HepG2 (cell line): ENCODE measurements around the gene NT5C3B. TPM values are rescaled to one million over a fixed set of nuclear protein-coding genes. Genes with fewer than 3 reads are reported as not detected.

ENCODE experiments used
- HNRNPUL1 ChIP-seq: fragments of 200-400 bp; formaldehyde crosslinking; IDR thresholded peaks from 2 replicates; pipeline ENCODE4 v1.6.1; 2017; ENCODE audit warnings: low read depth, mild to moderate bottlenecking, low read length, moderate library complexity
- MAF1 ChIP-seq: sonication (generic); formaldehyde crosslinking; IDR thresholded peaks from 2 replicates; pipeline ENCODE4 v1.5.0; 2020; ENCODE audit warnings: missing genetic modification reagents, borderline replicate concordance
- PCBP2 ChIP-seq: fragments of 200-400 bp; formaldehyde crosslinking; optimal IDR thresholded peaks from 2 replicates; pipeline ENCODE3; 2018; ENCODE audit warnings: low read length, low read depth; ENCODE audit not compliant: poor library complexity, severe bottlenecking
- THAP11 ChIP-seq: IDR thresholded peaks from 2 replicates; pipeline ENCODE4 v1.6.1; 2016; ENCODE audit warnings: missing biosample characterization, missing genetic modification reagents
- ZNF460 ChIP-seq: sonication (generic); formaldehyde crosslinking; IDR thresholded peaks from 2 replicates; pipeline ENCODE4 v1.5.1; 2020; ENCODE audit warnings: missing genetic modification reagents, mild to moderate bottlenecking, borderline replicate concordance
- ZNF788 ChIP-seq: sonication (generic); formaldehyde crosslinking; IDR thresholded peaks from 2 replicates; pipeline ENCODE4 v1.5.0; 2020; ENCODE audit warnings: mild to moderate bottlenecking, missing genetic modification reagents, borderline replicate concordance
- polyA plus RNA-seq, 8 experiments: library from polyadenylated mRNA; depleted of rRNA in 3 of 8; stranded (reverse) in 7 of 8; unstranded in 1 of 8; fragments of >200 nt; fragmentation: Illumina TruSeq in 4 of 8; extraction: Trizol in 4 of 8; gene quantifications; 2 replicates each; pipeline versions ENCODE4 v1.2.1 to v1.2.3, GENCODE V29; 2011 to 2016; ENCODE audit warnings: low read depth in 4 of 8, missing spikeins in 1 of 8, mixed read lengths in 1 of 8; ENCODE audit not compliant: insufficient read depth in 1 of 8
- total RNA-seq, 5 experiments: library from RNA; depleted of rRNA; stranded (reverse); fragments of >200 nt; fragmentation: Illumina TruSeq; extraction: Trizol; gene quantifications; 2 replicates each; pipeline ENCODE4 v1.2.3, GENCODE V29; 2016; ENCODE audit warnings: low read depth in 1 of 5
- TF ChIP-seq, protein P1 (sequence below), 2 experiments: sonication (generic) in 1 of 2; formaldehyde crosslinking in 1 of 2; IDR thresholded peaks; 2 replicates each; pipeline versions ENCODE4 v1.6.1 to v1.9.0; 2014 to 2022; ENCODE audit warnings: antibody characterized with exemption in 1 of 2, borderline replicate concordance in 1 of 2, inconsistent platforms in 1 of 2, low read depth in 1 of 2, missing genetic modification reagents in 1 of 2
- TF ChIP-seq, protein P2 (sequence below): sonication (generic); formaldehyde crosslinking; IDR thresholded peaks from 2 replicates; pipeline ENCODE4 v1.4.0; 2020; ENCODE audit warnings: mild to moderate bottlenecking, missing genetic modification reagents
- TF ChIP-seq, protein P3 (sequence below): sonication (generic); formaldehyde crosslinking; IDR thresholded peaks from 2 replicates; pipeline ENCODE4 v1.9.0; 2021; ENCODE audit warnings: mild to moderate bottlenecking, missing genetic modification reagents

Gene NT5C3B
- total and polyA plus RNA-seq, 2 of the 13 experiments (the other 11 are each of a cell fraction or from before 2014, with no cell fraction given): 104 to 126 TPM

DNA sequence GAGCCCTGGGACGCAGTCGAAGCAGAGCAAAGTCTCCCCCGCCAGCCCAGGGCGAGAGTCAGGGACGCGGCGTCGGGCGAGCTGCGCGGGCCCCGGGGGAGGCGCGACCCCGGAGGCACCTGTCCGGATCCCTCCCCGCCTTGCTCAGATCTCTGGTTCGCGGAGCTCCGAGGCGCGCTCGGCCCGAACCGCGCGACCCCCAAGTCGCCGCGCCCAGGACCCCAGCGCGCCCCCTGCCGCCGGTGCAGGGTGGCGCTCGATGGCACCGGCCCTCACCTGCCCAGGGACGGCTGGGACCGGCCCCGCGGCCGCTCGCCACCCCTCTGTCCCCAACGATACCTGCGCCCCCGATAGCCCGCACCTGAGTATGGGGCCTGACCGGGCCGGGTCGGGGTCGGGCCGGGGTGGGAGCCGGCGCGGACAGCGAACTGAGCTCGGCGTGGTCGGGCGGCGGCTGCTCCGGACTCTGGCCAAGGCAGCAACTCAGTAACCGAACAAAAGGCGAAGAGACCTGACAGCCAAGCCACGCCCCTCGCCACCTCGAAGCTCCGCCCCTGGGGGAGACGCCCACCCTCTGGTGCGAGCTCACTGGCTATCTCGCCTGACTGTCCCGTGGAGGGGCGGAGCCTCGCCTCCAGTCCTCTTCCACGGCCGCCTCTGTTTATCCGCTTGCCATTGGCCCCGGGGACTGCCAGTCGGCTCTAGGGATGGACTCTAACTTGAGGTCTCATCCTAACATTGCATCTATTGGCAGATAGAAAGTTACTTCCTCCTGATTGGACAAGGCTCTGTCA lies 49.6 kb downstream of the NT5C3B start, which contains the start of gene JUP (continued):
- TF ChIP-seq, protein P1, sequence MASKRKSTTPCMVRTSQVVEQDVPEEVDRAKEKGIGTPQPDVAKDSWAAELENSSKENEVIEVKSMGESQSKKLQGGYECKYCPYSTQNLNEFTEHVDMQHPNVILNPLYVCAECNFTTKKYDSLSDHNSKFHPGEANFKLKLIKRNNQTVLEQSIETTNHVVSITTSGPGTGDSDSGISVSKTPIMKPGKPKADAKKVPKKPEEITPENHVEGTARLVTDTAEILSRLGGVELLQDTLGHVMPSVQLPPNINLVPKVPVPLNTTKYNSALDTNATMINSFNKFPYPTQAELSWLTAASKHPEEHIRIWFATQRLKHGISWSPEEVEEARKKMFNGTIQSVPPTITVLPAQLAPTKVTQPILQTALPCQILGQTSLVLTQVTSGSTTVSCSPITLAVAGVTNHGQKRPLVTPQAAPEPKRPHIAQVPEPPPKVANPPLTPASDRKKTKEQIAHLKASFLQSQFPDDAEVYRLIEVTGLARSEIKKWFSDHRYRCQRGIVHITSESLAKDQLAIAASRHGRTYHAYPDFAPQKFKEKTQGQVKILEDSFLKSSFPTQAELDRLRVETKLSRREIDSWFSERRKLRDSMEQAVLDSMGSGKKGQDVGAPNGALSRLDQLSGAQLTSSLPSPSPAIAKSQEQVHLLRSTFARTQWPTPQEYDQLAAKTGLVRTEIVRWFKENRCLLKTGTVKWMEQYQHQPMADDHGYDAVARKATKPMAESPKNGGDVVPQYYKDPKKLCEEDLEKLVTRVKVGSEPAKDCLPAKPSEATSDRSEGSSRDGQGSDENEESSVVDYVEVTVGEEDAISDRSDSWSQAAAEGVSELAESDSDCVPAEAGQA (IDR thresholded peaks at IDR 0.05; ENCODE audit: low read depth): no peak; the same call in 1 of the 2 replicates
- TF ChIP-seq, protein P1 (CRISPR knock-in tag; IDR thresholded peaks at IDR 0.05; ENCODE audit: borderline replicate concordance): peak; percentile 85; the same call in 1 of the 2 replicates
- TF ChIP-seq ZNF788: no peak; the same call in 1 of the 2 replicates
- TF ChIP-seq, protein P2, sequence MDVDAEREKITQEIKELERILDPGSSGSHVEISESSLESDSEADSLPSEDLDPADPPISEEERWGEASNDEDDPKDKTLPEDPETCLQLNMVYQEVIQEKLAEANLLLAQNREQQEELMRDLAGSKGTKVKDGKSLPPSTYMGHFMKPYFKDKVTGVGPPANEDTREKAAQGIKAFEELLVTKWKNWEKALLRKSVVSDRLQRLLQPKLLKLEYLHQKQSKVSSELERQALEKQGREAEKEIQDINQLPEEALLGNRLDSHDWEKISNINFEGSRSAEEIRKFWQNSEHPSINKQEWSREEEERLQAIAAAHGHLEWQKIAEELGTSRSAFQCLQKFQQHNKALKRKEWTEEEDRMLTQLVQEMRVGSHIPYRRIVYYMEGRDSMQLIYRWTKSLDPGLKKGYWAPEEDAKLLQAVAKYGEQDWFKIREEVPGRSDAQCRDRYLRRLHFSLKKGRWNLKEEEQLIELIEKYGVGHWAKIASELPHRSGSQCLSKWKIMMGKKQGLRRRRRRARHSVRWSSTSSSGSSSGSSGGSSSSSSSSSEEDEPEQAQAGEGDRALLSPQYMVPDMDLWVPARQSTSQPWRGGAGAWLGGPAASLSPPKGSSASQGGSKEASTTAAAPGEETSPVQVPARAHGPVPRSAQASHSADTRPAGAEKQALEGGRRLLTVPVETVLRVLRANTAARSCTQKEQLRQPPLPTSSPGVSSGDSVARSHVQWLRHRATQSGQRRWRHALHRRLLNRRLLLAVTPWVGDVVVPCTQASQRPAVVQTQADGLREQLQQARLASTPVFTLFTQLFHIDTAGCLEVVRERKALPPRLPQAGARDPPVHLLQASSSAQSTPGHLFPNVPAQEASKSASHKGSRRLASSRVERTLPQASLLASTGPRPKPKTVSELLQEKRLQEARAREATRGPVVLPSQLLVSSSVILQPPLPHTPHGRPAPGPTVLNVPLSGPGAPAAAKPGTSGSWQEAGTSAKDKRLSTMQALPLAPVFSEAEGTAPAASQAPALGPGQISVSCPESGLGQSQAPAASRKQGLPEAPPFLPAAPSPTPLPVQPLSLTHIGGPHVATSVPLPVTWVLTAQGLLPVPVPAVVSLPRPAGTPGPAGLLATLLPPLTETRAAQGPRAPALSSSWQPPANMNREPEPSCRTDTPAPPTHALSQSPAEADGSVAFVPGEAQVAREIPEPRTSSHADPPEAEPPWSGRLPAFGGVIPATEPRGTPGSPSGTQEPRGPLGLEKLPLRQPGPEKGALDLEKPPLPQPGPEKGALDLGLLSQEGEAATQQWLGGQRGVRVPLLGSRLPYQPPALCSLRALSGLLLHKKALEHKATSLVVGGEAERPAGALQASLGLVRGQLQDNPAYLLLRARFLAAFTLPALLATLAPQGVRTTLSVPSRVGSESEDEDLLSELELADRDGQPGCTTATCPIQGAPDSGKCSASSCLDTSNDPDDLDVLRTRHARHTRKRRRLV: no peak
- TF ChIP-seq, protein P3, sequence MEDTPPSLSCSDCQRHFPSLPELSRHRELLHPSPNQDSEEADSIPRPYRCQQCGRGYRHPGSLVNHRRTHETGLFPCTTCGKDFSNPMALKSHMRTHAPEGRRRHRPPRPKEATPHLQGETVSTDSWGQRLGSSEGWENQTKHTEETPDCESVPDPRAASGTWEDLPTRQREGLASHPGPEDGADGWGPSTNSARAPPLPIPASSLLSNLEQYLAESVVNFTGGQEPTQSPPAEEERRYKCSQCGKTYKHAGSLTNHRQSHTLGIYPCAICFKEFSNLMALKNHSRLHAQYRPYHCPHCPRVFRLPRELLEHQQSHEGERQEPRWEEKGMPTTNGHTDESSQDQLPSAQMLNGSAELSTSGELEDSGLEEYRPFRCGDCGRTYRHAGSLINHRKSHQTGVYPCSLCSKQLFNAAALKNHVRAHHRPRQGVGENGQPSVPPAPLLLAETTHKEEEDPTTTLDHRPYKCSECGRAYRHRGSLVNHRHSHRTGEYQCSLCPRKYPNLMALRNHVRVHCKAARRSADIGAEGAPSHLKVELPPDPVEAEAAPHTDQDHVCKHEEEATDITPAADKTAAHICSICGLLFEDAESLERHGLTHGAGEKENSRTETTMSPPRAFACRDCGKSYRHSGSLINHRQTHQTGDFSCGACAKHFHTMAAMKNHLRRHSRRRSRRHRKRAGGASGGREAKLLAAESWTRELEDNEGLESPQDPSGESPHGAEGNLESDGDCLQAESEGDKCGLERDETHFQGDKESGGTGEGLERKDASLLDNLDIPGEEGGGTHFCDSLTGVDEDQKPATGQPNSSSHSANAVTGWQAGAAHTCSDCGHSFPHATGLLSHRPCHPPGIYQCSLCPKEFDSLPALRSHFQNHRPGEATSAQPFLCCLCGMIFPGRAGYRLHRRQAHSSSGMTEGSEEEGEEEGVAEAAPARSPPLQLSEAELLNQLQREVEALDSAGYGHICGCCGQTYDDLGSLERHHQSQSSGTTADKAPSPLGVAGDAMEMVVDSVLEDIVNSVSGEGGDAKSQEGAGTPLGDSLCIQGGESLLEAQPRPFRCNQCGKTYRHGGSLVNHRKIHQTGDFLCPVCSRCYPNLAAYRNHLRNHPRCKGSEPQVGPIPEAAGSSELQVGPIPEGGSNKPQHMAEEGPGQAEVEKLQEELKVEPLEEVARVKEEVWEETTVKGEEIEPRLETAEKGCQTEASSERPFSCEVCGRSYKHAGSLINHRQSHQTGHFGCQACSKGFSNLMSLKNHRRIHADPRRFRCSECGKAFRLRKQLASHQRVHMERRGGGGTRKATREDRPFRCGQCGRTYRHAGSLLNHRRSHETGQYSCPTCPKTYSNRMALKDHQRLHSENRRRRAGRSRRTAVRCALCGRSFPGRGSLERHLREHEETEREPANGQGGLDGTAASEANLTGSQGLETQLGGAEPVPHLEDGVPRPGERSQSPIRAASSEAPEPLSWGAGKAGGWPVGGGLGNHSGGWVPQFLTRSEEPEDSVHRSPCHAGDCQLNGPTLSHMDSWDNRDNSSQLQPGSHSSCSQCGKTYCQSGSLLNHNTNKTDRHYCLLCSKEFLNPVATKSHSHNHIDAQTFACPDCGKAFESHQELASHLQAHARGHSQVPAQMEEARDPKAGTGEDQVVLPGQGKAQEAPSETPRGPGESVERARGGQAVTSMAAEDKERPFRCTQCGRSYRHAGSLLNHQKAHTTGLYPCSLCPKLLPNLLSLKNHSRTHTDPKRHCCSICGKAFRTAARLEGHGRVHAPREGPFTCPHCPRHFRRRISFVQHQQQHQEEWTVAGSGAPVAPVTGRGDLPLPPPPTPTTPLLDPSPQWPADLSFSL (CRISPR knock-in tag): no peak
- TF ChIP-seq THAP11 (CRISPR knock-in tag): peak; percentile 38
- no peak for TF ChIP-seq MAF1 (CRISPR knock-in tag)
- no peak for TF ChIP-seq PCBP2
- TF ChIP-seq HNRNPUL1: no peak
- TF ChIP-seq ZNF460: no peak
